Right atrium auricular region (tissue), 2 donors: ENCODE measurements around the gene SRSF2. TPM values are rescaled to one million over a fixed set of nuclear protein-coding genes. Genes with fewer than 3 reads are reported as not detected.

Source experiments
- DNase-seq: peaks from one replicate; pipeline ENCODE4 v3.0.0-alpha.2; 2019; ENCODE audit warnings: low spot score
- H3K27ac ChIP-seq, 2 donors: fragments of 200-600 bp; sonication (generic); 1 replicate in 1 of 2; 2 replicates in 1 of 2; pipeline ENCODE4 v1.5.1; 2016 to 2019
- H3K27me3 ChIP-seq, 2 donors: fragments of 200-600 bp; sonication (generic); one replicate each; pipeline versions ENCODE4 v1.5.1 to v1.6.0; 2017 to 2019
- H3K36me3 ChIP-seq: fragments of 200-600 bp; sonication (generic); one replicate; pipeline ENCODE4 v1.5.1; 2016
- H3K4me1 ChIP-seq, 2 donors: fragments of 200-600 bp; sonication (generic); one replicate each; pipeline versions ENCODE4 v1.5.1 to v1.6.0; 2017 to 2019
- H3K4me3 ChIP-seq, 2 donors: fragments of 200-600 bp; sonication (generic); 1 replicate in 1 of 2; 2 replicates in 1 of 2; pipeline ENCODE4 v1.5.1; 2017 to 2019; ENCODE audit warnings: mild to moderate bottlenecking in 1 of 2, moderate library complexity in 1 of 2
- H3K9me3 ChIP-seq, 2 donors: fragments of 200-600 bp; sonication (generic); one replicate each; pipeline ENCODE4 v1.5.1; 2019
- total RNA-seq, 2 donors: library from RNA; depleted of rRNA; stranded (reverse); fragments of >200 nt; gene quantifications; one replicate each; pipeline ENCODE4 v1.1.0, GENCODE V29; 2016
- TF ChIP-seq, protein P1 (sequence below), 2 donors: fragments of 200-600 bp; sonication (generic); IDR thresholded peaks; one replicate each; pipeline ENCODE4 v1.5.1; 2019; ENCODE audit warnings: antibody characterized with exemption in 2 of 2

The SRSF2 gene
- 100 to 1,000 TPM in 1 of 2 donors, 10 to 100 TPM in 1; 78.3 to 135 TPM for total RNA-seq

DNA sequence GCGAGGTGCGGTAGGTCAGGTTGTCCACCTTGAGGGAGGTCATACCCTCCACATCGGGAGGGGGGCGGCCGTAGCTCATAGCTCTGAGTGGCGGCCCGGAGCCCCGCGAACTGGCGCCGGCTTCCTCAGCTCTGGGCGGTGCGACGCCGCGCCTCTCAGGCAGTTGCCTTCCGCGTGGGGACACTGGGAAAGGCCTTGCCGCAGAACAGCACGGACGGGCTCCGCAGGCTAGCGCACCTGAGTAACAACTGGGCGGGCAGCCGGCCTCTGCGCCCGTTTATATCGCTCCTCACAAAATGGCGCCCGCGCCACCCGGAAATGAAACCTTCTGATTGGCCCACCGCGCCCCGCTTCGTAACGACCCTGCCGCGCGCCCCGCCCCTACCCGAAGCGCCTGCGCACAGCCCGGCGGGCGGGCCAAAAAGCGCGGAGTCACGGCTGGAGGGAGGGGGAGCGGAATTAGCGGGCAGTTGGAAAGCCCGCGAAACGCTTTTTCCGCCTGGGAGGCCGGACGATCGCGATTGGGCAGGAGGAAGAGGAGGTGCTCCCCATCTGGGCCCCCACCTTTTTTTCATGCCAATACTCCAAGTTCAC, at the start of gene SRSF2:
Gene SRSF2 (minus strand): TSS at position 250 of the 594 bp plus-strand sequence. CDS start 171 bp downstream, at position 79.
- H3K9me3 ChIP-seq = no peaks in the 10 kb centered on the region
- H3K4me3 ChIP-seq = peak within 1 kb of the TSS; percentile 96 to 97
- no peaks in the 10 kb centered on the region for H3K27me3 ChIP-seq
- peaks cover 46% of the 10 kb centered on the region for H3K36me3 ChIP-seq
- peaks cover 0 to 58% of the 10 kb centered on the region in 2 donors for H3K4me1 ChIP-seq
- TF ChIP-seq, protein P1, sequence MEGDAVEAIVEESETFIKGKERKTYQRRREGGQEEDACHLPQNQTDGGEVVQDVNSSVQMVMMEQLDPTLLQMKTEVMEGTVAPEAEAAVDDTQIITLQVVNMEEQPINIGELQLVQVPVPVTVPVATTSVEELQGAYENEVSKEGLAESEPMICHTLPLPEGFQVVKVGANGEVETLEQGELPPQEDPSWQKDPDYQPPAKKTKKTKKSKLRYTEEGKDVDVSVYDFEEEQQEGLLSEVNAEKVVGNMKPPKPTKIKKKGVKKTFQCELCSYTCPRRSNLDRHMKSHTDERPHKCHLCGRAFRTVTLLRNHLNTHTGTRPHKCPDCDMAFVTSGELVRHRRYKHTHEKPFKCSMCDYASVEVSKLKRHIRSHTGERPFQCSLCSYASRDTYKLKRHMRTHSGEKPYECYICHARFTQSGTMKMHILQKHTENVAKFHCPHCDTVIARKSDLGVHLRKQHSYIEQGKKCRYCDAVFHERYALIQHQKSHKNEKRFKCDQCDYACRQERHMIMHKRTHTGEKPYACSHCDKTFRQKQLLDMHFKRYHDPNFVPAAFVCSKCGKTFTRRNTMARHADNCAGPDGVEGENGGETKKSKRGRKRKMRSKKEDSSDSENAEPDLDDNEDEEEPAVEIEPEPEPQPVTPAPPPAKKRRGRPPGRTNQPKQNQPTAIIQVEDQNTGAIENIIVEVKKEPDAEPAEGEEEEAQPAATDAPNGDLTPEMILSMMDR (IDR thresholded peaks at IDR 0.05) = no peak
- H3K27ac ChIP-seq = peak within 1 kb of the TSS; percentile 99 to 100
- peak; percentile 99 for DNase-seq

DNA sequence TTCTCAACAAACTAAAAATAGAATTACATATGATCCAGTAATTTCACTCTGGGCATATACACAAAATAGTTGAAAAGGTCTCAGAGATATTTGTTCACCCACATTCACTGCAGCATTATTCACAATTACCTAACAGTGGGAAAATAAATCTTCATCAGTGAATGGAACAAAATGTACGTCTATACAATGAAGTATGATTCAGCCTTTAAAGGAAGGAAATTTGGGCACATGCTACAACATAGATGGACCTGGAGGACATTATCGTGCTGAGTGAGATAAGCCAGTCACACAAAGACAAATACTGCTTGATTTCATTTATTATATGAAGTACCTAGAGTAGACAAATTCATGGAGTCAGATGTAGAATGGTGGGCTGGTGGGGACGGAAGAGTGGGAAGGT, 47.8 kb upstream of the SRSF2 start:
- Histone ChIP-seq H3K4me3 (no peak overlapping the region), H3K9me3 (no peaks in the 10 kb centered on the region), H3K36me3 (peaks cover 15% of the 10 kb centered on the region), H3K27ac (no peak overlapping the region), H3K4me1 (no peaks in the 10 kb centered on the region), H3K27me3 (no peaks in the 10 kb centered on the region)
- no peak for DNase-seq
- TF ChIP-seq, protein P1 (IDR thresholded peaks at IDR 0.05) = no peak

GRCh38 chr17:76783146-76783545, 46.0 kb upstream of the SRSF2 start:
- Histone ChIP-seq H3K27ac (no peak overlapping the region), H3K36me3 (peaks cover 29% of the 10 kb centered on the region), H3K9me3 (no peaks in the 10 kb centered on the region), H3K27me3 (no peaks in the 10 kb centered on the region), H3K4me1 (no peaks in the 10 kb centered on the region), H3K4me3 (no peak overlapping the region)
- no peak for DNase-seq
- TF ChIP-seq, protein P1 (IDR thresholded peaks at IDR 0.05) = no peak

GRCh38 chr17:76781056-76781982, 44.2 kb upstream of the SRSF2 start:
- Histone ChIP-seq H3K4me3 (no peak overlapping the region), H3K27me3 (no peaks in the 10 kb centered on the region), H3K36me3 (peaks cover 44% of the 10 kb centered on the region), H3K27ac (no peak overlapping the region), H3K4me1 (no peaks in the 10 kb centered on the region), H3K9me3 (no peaks in the 10 kb centered on the region)
- TF ChIP-seq, protein P1 (IDR thresholded peaks at IDR 0.05) = no peak
- no peak for DNase-seq

GRCh38 chr17:76775021-76775600, 38.0 kb upstream of the SRSF2 start:
- Histone ChIP-seq H3K36me3 (peaks cover 67% of the 10 kb centered on the region), H3K27ac (peak overlapping the region; percentile 22 to 36), H3K4me1 (peaks cover 0 to 12% of the 10 kb centered on the region in 2 donors), H3K27me3 (no peaks in the 10 kb centered on the region), H3K4me3 (no peak overlapping the region), H3K9me3 (no peaks in the 10 kb centered on the region)
- TF ChIP-seq, protein P1 (IDR thresholded peaks at IDR 0.05) = no peak
- DNase-seq = no peak
